Right kidney (tissue), 1 donor: ENCODE results near the gene DACT2.
A peak's percentile ranks its signal among the peaks of the same experiment; 100 is the strongest.
"Not testable (repeated sequence)": the region's sequence is repeated elsewhere in the genome, so short reads cannot be mapped to it uniquely, and the experiment has no call there.

Experiments used
- DNase-seq: peaks from one replicate; pipeline ENCODE4 v3.0.0-alpha.2; 2016

DACT2 gene

GRCh38 chr6:168303982-168304751 lies 15.4 kb downstream of the DACT2 start:
- no peak for DNase-seq

- DNase-seq: no peak
Measured at GRCh38 chr6:168302534-168302933, 17.0 kb downstream of the DACT2 start.

DNA sequence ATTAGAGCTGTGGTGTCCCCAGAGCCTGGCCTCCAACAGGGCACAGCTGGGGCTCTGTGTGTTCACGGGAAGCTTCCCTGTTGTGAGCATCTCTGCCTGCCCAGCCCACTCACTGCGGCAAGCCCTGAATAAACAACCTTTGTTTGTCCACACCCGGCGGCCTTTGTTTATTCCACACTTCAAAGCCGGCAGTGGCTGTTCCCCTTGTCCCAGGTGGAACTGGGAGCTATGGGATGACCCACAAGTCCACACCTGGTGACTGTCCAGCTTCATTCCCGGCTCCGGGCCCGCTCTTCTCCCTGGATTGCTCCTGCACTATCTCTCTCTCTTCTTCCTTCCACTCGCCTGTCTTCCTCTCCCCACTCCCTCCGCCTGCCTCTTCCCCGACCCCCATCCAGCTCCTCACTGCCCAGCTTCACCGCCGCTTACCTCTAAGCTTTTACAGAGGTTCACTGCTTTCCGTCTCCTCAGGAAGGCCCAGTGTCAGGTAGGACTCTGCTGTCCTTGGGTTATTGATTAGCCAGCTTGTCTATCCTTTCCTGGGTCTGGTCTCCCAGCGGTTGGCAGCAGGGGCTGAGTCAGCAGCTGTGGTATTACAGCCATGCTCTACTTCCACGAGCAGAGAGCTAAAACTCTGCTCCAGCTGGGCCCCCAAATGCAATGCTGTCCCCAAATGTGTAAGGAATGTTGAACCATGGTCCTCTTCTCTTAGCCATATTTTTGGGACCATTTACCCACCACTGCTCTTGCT lies 17.8 kb downstream of the DACT2 start:
- peak; percentile 51 for DNase-seq

DNA sequence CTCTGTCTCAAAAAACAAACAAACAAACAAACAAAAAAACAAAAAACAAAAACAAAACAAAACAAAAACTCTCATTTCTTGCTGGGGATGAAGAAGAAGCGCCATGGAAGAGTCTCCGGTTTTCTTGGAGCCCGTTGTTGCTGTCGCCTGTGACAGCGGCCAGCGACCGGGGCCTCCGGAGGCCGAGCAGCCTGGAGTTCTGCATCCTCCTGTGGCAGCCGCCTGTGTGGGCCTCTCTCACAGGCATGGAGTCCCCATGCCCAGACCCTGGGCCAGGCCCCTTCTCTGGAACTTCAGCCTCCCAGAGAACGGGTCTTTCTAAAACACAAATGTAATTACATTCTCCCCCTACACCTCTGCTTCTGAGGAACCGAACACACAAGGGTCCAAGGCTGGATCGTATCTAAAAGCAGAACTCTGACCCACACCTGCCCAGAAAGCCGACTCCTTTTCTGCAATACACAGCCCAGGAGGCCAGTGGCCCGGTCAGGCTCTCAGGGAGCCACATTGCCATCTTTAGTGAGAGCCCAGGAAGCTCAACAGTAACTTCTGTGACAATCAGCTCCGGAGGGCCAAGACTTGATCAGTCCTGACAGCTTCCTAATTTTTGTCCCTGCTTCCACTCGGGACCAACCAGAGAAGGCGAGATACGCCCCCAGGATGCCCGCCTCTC lies 18.5 kb downstream of the DACT2 start:
- no peak for DNase-seq

DNA sequence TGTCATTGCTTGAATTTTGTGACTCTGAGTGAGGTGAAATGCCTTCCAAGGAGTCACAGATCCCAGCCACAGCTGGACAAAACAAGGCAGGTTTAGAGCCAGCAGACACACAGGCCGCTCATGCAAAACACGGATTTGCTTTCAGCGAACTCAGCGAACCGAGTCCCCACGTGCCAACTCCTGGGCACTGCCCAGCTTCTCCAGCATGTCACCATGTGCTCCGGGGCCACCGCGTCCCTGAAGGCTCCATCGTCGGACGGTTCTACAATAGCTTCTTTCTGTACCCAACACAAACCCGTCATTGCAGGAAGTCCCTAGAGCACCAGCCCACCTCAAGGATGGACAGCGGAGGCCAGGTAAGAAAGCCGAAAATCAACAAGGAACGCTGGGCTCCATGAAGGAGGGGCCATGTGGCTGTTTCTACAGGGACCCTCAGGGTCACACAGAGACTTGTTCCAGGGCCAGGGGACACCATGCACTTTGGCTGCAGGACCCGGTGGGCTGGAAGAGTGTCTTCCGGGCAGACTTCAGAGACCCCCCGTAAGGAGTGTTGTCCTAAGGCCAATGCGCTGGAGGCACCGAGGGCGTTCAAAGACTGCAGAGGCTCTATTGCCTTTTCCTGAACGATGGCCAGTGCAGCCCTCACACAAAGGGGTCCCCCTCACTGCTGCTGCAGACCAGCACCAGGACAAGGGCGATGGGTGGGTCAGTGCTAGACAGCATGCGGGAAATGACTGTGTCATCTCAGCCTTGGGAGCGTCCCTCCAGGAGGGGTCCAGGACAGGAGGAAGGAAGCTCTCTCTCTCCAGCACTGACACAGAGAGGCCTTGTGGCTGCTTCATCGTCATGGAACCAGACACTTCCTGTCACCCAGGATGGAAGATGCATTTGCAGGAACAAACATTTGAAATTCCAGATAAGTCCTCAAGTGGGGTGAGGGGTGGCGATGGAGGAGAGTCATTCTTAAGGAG lies 19.8 kb downstream of the DACT2 start:
- DNase-seq: no peak

- DNase-seq: no peak
Measured at GRCh38 chr6:168297643-168298042, 21.9 kb downstream of the DACT2 start.

GRCh38 chr6:168294901-168295300 lies 24.7 kb downstream of the DACT2 start:
- DNase-seq: no peak

GRCh38 chr6:168293636-168294530 lies 25.7 kb downstream of the DACT2 start:
- DNase-seq: no peak

GRCh38 chr6:168292826-168293225 lies 26.8 kb downstream of the DACT2 start:
- DNase-seq: no peak

GRCh38 chr6:168291450-168291849 lies 28.1 kb downstream of the DACT2 start:
- DNase-seq: no peak

- no peak for DNase-seq
Measured at GRCh38 chr6:168290095-168290494, 29.5 kb downstream of the DACT2 start.

DNA sequence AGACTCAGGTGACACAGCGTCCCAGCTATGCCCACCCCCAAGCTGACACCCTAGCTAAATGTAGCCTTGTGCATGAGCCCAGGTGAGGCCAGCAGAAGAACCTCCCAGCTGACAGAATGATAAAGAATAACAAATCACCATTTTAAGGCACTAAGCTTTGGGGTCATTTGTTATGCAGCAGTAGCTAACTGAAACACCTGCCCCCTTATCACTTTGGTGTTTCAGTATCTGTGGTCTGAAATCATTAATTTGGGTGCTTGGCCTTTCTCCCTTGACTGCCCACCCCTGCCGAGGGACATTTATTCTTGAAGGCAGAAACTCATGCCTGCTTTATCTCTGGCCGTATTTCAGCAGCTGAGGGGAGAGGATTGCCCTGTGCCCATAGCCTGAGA lies 30.0 kb downstream of the DACT2 start:
- DNase-seq: no peak

DNA sequence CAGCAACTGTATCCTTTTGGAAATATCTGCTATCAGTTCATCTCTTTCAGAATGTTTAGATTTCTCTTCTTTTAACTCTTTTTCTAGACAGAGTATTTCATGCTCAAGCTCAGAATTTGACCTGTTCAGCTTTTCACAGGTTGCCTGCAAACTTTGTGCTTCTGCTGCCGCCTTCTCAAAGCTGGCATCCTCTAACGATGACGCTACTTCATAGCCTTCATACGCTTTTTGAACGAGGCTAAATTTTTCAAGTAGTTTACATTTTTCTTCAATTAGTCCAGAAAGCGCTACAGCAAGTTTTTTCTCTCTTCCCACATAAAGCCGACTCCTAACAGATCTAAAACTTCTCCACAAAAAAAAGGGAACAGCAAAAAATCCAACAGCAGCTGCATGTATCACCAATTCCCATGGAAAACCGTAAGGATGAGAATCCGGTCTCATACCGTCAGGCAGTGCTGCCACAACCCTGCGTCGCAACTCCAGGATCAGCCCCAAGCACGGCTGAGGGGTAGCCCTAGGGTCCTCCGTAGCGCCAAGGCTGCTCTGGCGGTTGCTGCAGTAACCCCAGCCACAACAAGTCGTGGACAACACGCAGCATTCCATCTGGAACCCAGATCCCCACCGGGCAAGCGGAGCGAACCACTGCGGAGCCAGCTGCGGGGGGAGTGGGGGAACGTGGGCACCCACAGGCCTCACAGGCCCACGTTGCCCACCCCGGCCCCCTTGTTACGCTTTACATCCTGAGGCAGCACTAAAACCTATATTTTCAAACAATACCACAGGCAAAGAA lies 30.6 kb downstream of the DACT2 start:
- no peak for DNase-seq

GRCh38 chr6:168287460-168287859 lies 32.1 kb downstream of the DACT2 start:
- not testable (repeated sequence) for DNase-seq

DNA sequence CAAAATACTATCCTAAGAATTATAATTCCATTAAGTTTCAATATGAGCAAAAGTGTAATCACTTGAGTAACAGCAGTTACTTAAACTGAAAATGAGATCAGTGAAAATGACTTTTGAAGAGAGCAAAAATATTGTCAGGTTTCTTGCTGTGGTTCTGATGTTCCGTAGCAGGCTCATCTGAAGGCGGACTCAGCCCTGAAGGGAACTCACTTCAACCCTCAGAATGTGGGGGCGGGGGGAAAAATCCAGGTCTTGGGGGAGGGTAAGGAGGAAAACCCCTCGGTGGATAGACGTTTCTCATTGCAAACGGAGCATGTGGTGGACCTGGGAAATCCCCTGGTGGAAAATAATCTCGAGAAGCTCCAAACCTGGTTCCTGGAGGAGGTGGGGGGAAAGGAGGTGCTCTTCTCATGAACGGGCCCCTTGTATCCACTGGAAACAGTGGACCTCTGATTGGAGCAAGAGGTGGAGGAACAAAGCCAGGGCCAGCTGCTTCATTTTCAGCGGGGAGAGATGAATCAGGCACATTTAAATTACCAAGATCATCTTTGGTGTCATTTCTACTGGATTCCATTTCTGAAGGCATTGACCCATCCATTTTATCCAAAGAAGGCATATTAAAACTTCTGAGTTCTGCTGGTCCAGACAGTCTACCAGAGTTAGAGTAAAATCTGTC lies 32.7 kb downstream of the DACT2 start:
- DNase-seq: not testable (repeated sequence)

GRCh38 chr6:168286116-168286515 lies 33.5 kb downstream of the DACT2 start:
- no peak for DNase-seq

DNA sequence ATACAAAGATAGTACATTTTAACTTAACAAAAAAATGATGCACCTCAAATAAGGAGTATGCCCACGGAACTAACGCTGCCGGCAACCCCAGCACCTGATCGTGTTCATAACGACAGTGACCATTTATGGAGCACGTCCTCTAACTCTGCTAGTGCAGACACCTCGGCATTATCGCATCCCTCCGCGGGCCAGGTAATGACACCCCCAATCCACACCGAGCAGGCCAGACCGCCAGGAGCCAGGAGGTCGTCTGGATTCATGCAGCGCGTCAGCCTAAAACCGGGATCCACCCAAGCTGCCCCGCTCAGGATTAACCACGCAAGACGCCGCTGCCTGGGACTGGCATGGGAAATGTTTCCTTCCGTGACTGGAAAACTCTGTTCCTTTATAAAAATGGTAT lies 34.1 kb downstream of the DACT2 start:
- no peak for DNase-seq

GRCh38 chr6:168284187-168284586 lies 35.4 kb downstream of the DACT2 start:
- DNase-seq: peak; percentile 1

DNA sequence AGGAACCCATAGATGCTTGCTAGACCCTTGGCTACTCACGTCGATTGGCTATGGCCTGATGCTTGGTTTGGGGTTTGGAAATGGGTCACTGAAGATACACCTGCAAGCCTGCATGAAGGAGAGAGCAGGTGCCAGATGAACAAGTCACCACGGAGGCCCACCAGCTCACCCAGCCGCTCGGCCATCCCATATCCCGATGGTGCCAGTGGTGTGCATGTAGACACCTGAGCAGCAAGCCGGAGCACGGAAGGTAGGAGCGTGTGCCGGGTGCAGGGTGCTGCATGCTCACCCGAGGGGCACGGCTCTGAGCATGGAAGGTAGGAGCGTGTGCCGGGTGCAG lies 35.9 kb downstream of the DACT2 start:
- no peak for DNase-seq
